GM18508 (cell line): ENCODE data around the gene SUN2.

Source experiments
- ATAC-seq: cut with Tn5 transposase; IDR thresholded peaks from one replicate; pipeline ENCODE4 v1.9.1; 2021; ENCODE audit warnings: moderate number of reproducible peaks; ENCODE audit not compliant: insufficient read depth, unreplicated experiment

SUN2 gene

DNA sequence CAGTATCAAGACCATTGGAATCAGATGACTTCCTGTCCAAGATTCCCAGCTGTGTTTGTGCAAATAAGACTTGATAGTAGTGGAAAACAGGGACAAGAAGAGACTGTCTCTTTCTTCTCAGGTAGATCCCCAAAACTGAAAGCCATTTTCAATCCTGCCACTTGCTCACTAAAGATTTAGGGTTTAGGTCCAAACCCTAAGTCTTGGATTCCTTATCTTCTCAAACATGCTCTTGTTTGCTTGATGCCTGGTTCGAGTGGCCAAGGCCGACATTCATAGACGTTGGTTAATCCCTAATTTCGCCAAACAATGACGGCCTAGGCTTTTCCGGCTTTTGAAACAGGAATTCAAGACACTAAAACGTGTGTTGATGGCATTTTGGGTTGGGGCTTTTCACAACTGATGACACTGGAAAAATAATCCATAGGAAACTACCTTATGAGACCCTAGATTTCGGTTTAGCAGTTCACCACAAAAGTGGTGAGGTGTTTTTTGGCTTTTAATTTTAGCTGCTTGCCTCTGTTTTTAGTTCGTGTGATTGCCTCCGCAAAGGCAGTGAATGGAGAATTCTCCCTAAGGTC, 51.1 kb downstream of the SUN2 start:
- ATAC-seq = no peak

DNA sequence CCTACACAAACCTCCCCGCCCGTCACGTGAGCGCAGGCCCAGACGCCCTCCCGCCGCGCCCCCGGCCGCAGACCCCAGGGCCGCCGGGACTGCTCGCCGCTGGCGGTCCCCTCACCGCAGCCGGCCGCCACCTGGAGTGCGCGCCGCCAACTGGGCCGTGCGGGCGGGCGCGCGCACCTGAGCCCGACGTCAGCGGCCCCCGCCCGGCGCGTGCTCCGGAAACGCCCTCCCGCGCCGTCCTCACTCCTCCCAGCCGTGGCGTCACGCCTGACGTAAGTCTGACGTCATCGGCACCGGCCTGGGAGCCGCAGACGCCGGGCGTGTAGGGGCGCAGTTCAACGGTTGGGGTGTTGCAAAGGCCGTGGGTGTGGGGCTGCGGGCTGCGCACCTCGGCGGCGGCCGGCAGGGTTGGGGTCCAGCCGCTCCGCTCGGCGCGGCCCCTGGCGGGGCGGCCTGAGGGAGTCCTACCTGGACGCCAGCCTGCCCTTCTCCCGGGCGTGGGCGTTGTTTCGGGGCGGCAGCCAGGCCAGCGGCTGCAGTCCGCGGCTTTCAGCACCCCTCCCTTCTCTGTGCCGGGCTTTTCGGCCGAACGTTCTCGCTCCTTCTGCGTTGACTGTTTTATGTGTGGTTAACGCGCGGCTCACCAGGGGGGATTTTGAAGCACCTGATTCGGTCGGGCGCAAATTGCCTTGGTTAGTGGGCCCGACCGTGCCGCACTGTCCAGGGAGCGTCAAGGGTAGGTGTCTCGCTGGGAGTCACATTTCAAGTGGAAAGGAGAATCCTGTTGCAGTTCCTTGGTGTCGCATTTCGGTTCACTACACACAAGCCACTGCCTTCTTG, 54.8 kb downstream of the SUN2 start, which contains the start of gene JOSD1:
Gene JOSD1 (minus strand): TSS at position 155 of the 840 bp plus-strand sequence. CDS start 956 bp downstream, outside the sequence.
- no peak for ATAC-seq

DNA sequence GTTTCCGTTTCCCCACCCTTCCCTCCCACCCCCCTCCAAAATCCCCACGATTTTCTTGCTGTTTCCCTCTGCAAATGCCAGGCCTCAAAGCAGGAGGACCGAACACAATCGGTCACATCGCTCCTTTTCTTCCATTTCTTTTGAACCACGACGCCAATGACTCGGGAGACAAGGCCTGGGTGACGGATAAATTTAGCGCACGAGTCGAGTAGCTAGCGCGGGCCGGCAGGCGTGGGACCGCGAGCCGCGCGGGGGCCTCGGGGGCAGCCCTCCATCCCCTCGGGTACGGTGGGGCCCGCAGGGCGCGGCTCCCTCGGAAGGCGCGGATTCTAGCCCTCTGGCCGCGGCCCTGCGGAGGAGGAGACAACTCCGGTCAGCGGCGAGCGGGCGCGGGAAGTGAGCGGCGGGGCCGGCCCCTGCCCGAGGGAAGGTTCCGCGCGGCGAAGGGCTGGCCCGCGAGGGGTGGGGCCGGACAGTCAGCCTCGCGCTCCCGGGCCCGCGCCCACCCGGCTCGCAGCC, 55.5 kb downstream of the SUN2 start:
- no peak for ATAC-seq

DNA sequence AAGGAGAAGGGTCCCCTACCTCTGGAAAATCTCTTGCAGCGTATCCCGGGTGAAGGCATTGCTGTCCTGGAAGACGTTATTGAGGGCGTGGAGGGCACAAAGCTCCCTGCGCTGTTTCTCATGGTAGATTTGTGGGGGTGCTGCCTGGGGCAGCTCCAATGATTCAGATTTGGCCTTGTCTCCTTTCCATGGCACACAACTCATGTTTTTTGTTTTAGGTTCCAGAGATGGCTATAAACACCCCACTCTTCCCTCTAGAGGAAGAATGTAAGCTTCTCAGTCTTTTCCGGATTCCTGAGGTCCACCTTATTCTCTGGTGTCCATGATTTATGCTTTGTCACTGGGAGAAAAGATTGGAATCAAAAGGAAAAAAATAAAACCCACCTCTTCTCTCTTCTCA, 56.0 kb downstream of the SUN2 start:
- no peak for ATAC-seq

DNA sequence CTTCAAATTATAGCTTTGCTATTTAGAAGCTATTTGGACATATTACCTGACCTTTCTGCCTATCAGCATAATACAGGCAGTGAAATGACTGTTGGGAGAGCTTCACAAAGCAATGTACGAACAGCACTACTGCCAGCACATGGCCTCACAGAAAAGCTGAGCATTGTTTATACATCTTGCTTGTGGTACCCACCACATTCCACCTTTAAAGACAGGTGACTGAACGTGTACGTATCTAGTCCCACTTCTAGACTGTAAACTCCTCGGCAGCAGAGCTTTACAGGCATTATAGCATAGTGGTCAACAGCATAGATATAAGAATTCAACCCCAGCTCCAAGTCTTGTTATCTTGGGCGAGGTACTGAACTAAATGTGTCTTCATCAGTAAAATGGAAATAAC, 56.7 kb downstream of the SUN2 start:
- ATAC-seq = no peak

DNA sequence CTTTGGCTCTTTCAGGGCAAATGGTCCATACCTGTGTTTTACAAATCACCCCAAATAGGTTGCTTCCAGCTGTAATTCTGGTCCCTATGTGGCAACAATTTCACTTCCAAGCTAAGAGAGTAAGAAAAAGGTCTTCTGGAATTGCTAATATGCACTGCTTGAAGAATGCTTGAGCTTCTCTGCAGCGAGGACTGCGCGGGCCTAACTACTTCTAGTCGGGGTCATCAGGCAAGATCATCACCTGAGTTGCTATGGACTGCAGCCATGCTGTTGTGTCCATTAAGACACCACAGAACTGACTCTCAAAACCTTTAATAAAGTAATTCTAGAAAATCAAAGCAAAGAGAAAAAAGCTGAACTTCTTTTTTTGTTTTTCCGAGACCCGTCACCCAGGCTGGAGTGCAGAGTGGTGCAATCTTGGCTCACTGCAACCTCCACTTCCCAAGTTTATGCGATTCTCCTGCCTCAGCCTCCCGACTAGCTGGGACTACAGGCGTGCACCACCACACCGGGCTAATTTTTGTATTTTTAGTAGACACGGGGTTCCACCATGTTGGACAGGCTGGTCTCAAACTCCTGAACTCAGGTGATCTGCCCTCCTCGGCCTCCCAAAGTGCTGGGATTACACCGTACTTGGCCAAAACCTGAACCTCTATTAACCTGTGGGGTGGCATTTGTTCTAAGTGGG, 57.2 kb downstream of the SUN2 start:
- ATAC-seq = no peak

DNA sequence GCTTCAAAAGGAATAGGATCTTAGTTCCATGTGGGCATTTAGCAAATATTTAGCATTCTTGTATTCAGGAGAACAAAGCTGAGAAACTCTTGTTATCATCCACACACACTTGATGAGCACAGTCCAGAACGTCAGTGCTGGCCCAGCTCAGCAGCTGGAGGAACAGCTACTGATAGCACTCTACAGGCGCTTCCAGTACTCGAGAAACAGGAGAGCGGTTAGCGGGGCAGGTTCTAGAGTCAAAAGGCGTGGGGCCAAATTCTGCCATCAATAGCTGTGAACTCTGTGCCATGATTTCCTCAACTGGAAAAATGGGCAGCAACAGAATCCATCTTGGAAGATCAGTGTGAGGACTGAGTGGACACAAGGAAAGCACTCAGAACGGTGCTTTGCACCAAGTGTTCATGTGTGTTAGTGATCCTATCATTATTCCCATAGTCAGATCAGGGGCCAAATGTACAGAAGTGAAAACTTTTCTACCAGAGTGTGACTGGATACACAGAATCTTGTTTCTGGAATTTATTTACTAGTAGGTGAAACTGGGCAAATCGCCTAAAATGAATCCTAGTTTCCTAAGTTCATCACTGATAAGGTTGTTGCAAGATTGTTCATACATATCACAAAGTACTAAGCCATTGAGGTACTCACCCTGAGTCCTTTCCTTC, 58.2 kb downstream of the SUN2 start:
- no peak for ATAC-seq

DNA sequence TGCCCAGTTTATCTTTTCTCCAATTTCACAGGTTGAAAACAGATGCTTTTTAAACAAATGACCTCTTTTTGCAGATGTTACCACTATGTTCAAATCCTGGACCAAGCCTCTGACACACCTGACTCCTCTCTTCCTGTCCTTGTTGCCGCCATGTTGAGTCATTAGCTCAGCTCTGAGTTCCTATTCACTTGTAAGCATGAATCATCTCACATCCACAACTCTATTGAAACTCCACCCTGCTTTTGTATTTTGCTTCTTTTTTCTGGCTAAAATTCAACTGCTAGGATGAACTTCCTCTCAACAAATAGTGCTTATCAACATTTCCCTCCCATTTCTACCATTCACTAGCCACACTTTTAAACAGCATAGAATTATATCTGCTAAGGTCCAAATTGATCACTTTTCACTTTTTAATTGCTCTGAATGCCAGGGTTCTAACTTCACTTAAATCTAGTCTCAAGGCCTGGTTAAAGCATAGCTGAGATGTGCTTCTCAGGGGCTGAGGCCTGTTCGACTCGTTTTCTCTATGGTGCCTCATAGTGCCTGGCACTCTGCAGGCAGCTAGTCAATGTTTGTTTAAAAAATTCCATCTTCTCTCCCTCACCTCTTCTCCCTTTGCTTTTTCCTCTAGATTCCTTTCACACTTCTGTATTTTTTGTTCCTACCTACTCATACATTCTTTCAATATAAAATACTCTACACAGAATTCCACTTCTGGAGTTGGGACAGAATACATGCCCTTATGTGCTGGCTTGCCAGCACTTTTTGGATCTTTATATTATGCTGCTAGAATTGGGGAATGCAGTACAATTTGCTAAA, 59.0 kb downstream of the SUN2 start:
- ATAC-seq = no peak

DNA sequence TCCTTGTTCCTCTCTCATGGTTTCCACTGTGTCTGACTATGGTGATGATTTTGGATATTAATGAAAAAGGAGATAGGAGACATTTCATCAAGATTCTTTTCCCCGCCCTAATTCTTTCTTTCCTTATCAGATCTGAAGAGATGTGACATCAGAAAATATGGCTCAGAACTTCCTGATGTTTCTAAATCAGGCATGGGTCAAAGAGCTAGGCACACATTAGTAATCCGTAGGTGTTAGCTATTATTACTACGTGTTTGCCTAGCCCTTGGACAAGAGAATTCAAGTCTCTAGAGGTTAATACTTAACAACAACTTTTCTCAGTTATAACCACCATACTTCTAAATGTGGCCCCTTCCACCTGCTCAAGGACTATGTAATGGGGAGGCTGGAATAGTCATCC, 60.9 kb downstream of the SUN2 start:
- ATAC-seq = no peak

DNA sequence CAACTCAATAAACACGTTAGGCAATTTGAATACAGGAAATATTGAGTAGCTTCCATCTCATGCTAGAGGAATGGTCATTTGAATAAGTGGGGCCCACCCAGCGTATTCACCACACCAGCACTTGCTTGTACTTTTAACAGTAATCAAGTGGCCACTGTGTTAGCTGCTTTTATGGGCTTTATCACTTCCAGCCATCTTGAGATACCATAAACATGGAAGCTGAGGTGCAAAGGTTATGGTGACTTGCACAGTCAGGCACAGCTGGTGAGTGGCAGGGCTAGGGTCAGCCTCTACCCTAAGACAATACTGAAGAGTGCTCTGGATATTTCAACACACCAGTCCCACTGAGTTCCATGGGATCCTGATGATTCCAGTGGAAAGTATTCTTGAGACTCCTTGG, 61.7 kb downstream of the SUN2 start:
- no peak for ATAC-seq

DNA sequence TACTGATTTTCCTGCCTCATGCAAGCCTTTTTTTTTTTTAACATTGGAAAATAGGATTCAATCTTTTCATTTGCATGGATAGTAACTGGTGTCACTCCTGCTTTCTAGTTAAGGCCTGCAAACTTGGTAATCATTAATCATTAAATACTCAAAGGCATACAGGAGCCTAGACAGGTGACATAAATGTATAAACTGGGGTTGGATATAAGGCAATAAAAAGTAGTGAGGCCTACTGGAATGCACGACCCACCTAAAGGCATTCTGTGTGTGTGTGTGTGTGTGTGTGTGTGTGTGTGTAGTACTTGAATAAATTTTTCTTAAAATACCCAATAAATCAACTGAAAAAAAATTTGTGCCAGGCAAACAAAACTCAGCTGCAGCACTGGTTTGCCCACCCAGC, 66.1 kb downstream of the SUN2 start:
- ATAC-seq = no peak

DNA sequence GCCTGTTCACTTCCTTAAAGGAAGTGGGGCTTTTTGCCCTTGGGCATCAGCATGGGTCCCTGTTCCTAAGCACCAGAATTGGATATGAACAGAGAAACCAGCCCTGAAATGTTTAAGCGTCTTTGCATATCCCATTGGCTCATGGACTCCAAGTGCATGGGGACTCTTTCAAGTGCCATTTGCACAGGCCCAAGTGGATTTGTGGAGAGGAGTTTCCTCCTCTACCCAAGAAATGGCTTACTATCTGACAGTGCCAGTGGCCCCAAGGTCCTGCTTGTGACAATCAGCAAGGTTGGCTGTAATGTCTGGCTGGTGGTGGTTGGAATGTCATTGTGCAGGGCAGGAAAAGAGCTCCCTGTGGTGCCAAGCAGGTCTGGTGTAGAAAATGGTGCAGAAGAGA, 70.0 kb downstream of the SUN2 start:
- ATAC-seq = no peak

DNA sequence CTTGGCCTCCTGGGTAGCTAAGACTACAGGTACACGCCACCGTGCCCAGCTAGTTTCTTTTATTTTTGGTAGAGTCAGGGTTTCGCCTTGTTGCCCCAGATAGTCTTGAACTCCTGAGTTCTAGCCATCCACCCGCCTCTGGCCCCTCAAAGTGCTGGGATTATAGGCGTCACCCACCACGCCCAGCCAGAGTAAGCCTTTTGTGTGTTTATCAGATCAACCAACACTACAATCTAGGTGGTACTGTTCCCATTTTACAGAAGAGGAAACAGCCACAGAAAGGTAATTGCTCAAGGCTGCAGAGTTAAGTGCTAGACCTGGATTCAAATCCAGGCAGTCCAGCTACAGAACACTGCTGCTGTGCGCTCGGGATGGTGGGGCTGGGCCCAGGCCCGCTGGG, 70.9 kb downstream of the SUN2 start:
- ATAC-seq = no peak
